HG03442 (cell line): Measurements from ENCODE around the gene STAM.
"Not testable (repeated sequence)": the region's sequence is repeated elsewhere in the genome, so short reads cannot be mapped to it uniquely, and the experiment has no call there.

Experiments used
- ATAC-seq: cut with Tn5 transposase; IDR thresholded peaks from one replicate; pipeline ENCODE4 v1.9.1; 2021; ENCODE audit warnings: mild to moderate bottlenecking, moderate library complexity; ENCODE audit not compliant: unreplicated experiment

The STAM gene

DNA sequence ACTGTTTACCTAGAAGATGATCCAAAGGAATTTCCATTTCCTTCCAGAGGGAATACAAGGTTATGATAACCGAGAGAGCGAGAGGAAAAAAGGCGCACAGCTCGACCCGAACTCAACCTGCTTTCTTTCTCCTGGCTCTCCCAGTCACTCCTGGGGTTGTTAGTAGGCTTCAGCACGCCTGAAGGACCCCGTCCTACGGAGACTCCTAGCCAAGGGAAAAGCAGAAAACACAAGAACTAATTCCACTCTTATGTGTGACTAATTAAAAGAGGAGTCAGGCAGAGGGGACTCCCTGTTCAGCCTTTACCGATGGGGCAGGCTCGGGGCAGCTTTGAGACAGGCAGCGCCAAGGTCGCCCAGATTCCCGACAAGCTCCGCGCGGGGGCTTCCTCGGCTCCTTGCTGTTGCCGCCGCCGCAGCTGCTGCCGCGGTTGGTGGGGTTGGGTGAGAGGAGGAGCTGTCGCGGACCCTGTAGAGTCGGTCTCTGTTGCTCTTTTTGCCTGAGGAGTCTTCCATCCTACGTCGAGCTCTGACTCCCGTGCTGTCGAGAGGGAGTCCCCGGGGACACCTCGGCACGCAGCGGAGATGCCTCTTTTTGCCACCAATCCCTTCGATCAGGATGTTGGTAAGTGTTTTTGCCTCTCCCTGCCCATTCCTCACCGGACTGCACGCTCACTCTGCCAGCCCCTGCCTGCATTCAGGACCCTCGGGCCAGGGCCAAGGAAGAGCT, at the start of gene STAM:
STAM (plus strand) TSS at position 397 of the 730 bp plus-strand sequence; CDS start at position 586, 189 bp downstream.
- ATAC-seq, result peak; percentile 85

DNA sequence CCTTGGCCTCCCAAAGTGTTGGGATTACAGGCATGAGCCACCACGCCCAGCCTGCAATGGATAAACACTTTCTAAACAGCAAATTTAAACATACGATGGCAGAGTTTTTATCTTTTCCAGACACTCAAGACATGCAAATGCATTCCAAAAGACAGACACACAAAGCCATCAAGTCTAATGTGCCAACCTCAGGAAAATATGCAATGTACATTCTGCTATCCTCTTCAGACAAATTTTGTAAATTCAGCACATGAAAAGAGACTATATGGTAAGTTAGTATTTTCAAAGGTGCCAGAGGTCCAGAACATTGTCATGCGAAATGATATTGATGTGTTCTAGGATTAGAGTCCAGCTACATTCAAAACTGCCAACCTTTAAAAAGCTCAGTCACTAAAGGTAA, 46.6 kb upstream of the STAM start:
- no peak for ATAC-seq

DNA sequence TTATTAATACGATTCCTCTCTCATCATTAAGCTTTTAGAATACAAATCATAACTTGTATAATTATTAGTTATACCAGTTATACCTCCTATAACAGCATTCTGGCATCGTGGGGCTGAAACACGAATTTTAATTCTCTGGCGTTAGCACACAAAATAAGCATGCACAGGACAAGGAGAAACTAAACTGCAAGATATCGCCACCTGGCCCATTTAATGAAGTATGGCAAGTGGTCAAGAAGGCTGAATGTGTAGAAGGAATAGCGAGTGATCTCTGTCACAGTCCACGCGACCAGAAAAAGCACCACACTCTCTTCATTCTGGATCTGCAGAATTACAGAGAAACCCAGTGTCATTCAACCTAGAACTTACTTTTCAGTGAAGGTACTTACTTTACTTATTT, 44.9 kb upstream of the STAM start:
- ATAC-seq, result no peak

DNA sequence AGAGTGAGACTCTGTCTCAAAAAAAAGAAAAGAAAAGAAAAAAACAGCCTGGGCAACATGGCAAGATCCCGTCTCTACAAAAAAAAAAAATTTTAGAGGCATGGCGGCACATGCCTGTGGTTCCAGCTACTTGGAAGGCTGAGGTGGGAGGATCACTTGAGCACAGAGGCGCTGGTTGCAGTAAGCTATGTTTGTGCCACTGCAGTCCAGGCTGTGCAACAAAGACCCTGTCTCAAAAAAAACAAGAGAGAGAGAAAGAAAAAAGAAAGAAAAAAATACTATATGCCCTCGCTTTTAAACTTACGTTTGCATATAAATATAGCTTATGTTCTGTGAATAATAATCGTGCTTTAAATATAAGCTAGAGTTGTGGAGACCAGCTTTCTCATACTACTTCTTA, 38.0 kb upstream of the STAM start:
- no peak for ATAC-seq

DNA sequence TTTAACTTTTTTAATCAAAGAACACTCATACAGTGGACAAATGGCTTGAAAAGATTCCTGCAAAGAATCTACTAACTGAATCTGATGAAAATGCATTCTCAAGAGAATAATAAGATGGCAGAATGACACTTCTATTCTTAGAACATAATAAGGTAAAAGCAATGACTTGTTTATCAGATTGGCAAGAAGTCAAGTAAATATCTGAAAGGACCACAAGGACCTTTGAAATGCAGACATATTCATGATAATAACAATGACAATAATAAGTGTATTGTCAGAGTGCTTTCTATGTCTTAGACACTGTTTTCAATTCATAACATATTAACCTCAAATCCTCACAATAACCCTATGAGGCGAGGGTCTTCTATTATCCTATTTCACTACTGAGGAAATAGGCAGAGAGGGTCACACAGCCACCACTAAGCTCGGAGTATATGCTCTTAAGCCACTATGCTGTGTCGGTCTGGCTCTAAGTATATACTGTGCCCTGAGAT, 37.4 kb upstream of the STAM start:
- no peak for ATAC-seq

DNA sequence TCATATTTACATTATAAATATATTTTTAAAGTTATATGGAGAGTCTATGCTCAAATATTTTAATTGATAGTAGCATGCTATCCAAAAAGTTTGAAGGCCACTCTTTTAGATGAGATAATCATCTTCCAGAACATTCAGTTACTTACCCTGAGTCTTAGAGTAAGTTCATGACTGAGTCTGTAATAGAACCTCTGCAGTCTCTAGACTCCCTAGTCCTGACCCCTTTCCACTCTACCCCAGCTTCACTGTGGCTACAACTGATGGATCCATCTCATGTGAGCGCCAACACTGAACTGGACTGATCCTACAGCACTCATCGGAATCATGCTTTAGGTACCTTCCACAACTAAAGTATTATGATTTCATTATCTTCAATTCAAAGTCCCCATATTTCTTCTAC, 36.9 kb upstream of the STAM start:
- ATAC-seq, result no peak

DNA sequence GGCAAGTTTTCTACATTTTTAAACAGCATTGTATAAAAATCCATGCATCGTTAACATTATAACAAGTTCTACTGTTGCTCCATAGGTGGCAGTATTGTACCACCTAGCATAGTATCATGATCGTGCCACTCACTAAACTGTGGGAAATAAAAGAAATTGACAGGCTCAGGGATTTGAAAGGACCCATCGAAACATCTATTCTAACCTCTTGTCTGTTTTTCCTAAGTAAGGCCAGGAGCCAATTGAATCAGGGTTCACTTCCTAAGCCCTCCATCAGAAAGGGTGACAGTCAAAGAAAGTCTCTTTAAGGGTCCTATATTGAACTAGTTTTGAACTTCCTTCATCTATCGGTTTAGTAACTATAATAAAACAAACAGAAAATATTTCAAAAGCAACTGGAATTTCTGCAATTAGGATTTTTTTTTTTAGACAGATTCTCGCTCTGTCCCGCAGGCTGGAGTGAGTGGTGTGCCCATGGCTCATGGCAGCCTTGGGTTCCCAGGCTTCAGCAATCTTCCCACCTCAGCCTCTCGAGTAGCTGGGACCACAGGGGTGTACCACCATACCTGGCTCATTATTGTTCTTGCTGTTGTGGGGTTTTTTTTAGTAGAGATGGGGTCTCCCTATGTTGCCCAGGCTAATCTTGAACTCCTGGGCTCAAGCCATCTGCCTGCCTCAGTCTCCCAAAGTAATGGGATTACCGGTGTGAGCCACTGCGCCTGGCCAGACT, 36.2 kb upstream of the STAM start:
- ATAC-seq, result peak; percentile 72

DNA sequence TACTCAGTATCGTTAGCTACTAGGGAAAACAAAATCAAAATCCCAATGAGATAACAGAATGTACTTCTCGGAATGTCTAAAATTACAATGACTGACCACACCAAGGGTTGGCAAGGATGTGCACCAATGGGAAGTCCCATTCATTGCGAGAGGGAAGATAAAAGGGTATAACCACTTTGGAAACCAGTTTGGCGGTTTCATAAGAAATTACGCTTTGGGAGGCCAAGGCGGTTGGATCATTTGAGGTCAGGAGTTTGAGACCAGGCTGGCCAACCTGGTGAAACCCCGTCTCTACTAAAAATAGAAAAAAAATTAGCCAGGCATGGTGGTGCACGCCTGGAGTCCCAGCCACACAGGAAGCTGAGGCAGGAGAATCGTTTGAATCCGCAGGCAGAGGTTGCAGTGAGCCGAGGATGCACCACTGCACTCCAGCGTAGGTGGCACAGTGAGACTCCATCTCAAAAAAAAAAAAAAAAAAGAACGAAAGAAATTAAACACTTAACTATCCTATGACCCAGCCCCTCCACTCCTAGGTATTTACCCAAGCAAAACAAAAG, 34.4 kb upstream of the STAM start:
- ATAC-seq, result no peak

DNA sequence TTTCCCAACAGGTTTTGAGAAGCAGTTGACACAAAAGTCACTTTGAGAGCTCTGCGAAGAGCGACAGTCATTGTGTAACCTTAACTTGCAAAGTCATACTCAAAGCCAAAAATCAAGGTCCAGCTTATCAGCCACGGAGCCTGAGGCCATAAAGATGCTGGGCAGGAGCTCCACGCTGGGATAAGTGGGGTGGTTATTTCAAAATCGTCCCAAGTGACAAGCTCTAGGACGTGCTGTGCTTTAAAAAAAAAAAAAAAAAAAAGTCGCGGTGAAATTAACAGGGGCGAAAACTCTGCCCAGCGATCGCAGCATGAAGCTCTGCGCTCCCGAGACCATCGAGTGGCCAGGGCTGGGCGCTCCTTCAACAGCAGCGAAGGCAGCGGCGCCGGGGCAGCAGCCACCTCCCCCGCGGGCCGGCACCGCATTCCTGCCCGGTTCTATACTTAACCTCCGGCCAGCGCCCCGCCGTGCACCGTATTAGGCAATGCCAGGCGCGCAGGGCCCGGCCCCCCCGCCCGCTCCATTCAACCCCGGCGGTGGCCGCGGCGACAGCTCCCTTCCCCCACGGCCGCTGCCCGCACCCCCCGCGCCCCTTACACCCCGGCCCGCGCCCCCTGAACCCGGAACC, 27.4 kb upstream of the STAM start:
- peak; percentile 40 for ATAC-seq

DNA sequence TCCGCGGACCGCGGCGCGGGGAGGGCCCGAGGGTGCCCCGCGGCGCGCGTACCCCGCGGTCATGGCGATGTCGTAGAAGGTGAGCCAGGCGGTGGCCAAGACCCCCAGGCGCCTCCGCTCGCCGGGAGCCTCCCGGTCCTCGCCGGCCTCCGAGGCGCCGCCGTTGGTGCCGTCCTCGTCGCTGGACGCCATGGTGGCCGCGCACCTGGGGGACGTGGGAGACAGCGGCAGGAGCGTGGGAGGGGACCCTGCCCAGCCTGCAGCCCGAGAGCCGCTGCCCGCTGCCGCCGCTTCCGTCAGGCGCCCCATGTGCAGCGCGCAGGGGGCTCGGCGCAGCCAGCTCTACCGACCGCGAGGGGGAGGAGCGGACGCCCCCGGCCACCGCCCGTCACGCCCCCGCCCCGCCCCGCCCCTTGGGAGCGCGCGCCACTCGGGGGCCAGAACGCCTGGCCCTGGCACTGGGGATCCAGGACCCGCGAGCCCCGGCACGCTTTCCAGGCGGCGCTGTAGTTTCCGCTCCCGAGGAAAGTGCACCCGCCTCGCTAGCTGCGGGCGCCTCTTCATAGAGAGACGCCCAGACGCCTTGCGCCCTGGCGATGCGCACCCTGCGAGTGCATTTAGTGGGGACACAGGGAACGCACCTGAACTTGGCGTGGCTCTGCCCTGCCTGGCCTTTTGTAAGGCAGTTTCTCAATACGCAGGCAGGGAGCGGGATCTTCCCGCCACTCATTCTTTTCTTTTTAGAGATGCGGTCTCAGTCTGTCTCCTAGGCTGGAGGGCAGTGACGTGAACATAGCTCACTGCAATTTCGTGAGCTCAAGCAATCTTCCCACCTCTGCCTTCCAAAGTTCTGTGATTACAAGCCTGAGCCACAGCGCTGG, 26.7 kb upstream of the STAM start, which contains the start of gene HACD1:
HACD1 (minus strand) TSS at position 344 of the 881 bp plus-strand sequence; CDS start at position 309, 35 bp downstream.
- ATAC-seq, result peak; percentile 62

DNA sequence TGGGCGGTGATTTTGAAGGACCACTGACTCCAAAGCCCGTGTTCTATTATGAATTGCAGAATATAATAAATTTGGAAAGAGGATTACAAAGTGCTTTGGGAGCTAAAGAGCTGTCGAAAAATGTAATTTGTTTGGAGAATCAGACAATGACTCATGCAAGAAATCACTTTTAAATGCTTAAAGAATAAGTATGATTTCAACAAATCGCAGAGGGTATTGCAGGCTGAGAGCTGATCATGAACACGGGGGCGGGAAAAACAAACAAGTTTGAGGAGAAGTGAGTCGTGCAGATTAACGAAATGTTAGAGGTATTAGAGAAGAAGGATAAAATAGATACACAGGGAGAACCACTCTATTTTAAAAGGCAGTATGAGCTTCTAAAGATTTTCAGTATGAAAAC, 21.9 kb upstream of the STAM start:
- ATAC-seq, result no peak

DNA sequence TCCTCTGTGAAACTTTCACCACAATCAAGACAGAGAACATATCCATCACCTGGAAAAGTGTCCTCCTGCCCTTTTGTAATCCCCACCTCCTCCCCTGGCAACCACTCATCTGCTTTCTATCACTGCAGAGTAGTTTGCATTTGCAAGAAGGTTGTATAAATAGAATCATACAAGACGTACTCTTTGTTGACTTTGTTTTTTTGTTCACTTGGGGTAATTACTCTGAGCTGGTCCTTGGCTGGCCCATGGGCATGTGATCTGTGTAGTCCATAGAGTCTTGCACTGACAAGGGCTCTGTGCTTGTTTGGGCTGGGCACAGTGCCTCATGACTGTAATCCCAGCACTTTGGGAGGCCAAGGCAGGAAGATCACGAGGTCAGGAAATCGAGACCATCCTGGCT, 19.0 kb upstream of the STAM start:
- ATAC-seq, result no peak

DNA sequence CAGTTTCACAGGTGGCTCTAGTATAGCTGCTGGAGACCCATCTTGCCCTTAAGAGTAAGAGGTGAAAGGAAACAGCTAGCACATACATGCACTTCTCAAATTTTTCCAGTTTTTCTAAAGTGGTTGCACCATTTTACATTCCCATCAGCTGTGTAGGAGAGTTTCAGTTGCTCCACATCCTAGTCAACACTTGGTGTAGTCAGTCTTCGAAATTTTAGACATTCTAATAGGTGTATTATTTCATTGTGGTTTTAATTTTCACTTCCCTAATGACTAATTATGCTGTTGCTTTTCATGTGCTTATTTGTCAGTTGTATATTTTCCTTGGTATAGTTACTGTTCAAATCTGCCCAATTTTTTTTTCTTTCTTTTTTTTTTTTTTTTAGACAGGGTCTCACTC, 17.3 kb upstream of the STAM start:
- no peak for ATAC-seq

DNA sequence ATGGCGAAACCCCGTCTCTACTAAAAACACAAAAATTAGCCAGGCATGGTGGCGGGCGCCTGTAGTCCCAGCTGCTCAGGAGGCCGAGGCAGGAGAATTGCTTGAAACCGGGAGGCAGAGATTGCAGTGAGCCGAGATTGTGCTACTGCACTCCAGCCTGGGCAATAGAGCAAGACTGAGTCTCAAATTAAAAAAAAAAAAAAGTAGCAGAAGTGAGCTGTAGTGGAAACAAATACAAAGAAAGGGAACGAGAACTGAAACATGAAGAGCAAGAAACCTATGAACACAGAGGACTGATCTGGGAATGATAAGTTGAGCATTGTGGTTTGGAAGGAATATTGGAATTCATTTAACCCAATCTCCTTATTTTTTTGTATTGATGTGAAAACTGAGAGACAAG, 11.4 kb upstream of the STAM start:
- not testable (repeated sequence) for ATAC-seq

DNA sequence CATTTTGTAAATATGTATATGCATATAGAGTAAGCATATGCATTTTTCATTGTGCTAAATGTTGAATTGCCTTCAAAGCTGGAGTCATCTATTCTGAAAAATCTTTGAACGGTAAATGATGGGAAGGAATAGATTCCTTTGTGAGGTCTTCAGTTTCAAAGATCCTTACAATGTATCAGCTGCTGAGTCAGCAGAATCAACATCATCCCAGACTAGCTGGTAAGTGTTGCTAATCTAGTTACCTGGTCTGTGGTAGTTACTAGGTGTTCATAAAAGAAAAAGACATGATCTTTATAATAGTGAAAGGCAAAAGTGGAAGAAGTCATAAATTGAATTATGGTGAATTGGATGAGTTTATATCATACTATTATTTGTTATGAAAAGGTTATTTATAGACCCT, 10.6 kb upstream of the STAM start:
- no peak for ATAC-seq

DNA sequence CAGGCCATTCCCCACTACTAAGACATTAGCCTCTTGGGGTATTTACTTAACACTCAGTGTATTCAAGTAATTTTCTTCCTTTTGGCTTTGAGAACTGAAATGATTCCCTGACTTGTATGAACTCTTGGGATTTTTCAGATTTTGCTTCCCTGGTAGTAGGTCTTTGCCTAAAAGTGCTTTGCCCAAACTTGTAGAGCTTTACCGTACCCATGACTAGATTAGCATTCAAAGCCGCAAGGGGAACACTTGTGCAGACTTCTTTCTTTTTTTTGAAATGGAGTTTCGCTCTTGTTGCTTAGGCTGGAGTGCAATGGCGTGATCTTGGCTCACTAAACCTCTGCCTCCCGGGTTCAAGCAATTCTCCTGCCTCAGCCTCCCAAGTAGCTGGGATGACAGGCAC, 6.1 kb upstream of the STAM start:
- ATAC-seq, result no peak

DNA sequence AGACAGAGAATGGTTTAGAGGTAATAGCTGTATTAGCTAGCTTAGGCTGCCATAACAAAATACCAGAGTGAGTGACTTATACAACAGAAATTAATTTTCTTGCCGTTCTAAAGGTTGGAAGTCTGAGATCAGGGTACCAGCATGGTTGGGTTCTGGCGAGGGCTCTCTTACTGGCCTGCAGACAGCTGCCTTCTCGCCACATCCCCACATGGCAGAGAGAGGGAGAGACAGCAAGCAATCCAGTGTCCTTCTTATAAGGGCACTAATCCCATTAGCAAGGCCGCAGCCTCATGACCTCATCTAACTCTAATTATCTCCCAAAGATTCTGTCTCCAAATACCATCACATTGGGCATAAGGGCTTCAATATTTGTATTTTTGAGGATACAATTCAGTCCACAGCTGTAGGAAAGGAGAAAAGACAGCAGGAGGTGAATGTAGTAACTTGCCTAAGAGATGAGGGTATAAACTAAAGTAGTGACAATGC, 3.6 kb upstream of the STAM start:
- no peak for ATAC-seq

DNA sequence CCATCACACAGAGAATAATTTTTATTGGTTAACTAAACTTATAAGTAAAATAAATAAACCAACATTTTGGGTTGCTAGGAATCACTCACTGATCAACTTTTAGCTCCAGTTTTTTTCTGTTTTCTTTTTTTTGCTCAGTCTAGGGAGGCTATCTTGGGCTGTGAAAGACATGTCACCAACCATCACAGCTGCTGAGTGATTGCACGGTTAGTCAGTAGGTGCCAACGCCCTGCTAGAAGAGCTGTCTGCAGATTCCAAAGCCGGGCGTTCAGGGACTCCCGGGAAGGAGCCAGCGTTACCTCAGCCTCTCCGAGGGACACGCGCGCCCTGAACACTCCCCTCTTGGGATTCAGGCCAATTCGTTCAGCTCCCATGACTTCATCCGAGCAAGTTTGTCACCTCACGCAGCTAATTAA, 604 bp upstream of the STAM start:
- peak; percentile 17 for ATAC-seq

DNA sequence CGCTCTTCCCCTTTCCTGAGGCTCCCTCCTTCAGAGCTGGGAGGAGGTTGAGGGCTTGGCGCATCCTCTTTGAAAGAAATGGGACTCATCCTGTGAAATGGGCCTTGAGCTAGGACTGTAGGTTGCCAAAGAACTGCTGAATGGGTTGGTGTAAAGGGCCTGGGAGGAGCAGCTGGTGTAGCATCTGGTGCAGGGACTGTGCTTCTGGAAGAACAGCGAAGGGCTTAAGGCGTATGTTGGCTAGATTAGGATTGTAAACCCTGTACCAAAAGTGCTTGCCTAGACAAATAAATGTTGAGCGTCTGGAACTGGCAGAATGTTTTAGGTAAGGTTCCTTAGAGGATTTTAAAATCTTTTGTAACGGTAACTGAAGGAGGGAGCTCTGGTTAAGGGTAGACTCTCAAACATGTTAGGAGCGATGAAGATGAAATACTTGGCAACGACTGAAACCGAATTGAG, 563 bp downstream of the STAM start:
- peak; percentile 18 for ATAC-seq
